GM12874 (cell line): ENCODE measurements around the gene FEN1.

Experiments used
- TF ChIP-seq, protein P1 (sequence below): IDR thresholded peaks from 2 replicates; pipeline ENCODE4 v1.5.1; 2011; ENCODE audit warnings: low read depth, mild to moderate bottlenecking, control low read depth, low read length, moderate library complexity; ENCODE audit not compliant: insufficient read depth

Gene FEN1

GRCh38 chr11:61794579-61794978 is 1.9 kb downstream of the FEN1 start:
- TF ChIP-seq, protein P1, sequence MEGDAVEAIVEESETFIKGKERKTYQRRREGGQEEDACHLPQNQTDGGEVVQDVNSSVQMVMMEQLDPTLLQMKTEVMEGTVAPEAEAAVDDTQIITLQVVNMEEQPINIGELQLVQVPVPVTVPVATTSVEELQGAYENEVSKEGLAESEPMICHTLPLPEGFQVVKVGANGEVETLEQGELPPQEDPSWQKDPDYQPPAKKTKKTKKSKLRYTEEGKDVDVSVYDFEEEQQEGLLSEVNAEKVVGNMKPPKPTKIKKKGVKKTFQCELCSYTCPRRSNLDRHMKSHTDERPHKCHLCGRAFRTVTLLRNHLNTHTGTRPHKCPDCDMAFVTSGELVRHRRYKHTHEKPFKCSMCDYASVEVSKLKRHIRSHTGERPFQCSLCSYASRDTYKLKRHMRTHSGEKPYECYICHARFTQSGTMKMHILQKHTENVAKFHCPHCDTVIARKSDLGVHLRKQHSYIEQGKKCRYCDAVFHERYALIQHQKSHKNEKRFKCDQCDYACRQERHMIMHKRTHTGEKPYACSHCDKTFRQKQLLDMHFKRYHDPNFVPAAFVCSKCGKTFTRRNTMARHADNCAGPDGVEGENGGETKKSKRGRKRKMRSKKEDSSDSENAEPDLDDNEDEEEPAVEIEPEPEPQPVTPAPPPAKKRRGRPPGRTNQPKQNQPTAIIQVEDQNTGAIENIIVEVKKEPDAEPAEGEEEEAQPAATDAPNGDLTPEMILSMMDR, result no peak

- TF ChIP-seq, protein P1, result no peak
These were observed 2.7 kb downstream of the FEN1 start for GRCh38 chr11:61795459-61795858.

- TF ChIP-seq, protein P1, result no peak
These were observed 3.3 kb downstream of the FEN1 start for GRCh38 chr11:61795876-61796526.

DNA sequence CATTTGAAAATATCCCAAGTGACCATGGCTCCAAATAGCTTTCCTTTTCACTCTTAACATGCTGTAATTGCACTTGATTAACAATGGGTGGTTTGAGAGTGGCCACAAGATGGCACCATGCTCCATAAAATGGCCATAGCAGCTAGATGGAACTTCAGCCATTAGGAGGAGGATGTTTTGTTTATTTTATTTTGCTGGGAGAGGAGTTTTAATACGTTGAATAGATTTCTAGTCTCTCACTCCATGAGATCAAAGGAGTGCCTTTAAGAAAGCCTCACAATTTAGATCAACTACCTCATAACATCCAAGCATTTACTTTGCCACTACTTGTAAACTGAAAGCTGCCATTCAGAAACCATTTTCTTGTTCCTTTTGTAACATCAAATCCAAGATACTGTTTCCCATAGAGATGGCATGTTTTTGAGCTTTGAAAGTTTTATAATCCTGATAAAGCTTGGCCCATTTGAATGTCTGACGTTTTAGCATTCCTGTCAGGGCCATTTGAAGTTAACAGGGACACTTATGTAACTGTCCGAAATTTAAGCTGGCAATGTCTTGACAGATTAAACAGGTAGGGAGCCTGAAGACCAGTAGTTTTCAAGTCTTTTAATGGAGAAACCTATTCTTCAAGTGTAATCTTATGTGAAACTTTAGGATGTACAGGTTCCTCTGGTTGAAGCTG is 4.7 kb downstream of the FEN1 start:
- TF ChIP-seq, protein P1, result peak; percentile 65

GRCh38 chr11:61799665-61800284 is 7.1 kb downstream of the FEN1 start:
- TF ChIP-seq, protein P1, result no peak

GRCh38 chr11:61800331-61801281 is 7.9 kb downstream of the FEN1 start:
- TF ChIP-seq, protein P1, result no peak
